Neuronal stem cell (in vitro differentiated cells): ENCODE measurements around the gene HOXA6.

Experiments
- DNase-seq: peaks from one replicate; pipeline ENCODE4 v3.0.0-alpha.2; 2013; ENCODE audit warnings: low spot score
- H2AFZ ChIP-seq: one replicate; pipeline ENCODE4 v1.6.1; 2013; ENCODE audit warnings: mild to moderate bottlenecking, low read length, inconsistent platforms
- H2AK5ac ChIP-seq: 2 replicates; pipeline ENCODE4 v1.6.1; 2013; ENCODE audit warnings: low read depth, mild to moderate bottlenecking, inconsistent platforms, low read length, moderate library complexity, mixed read lengths
- H2BK120ac ChIP-seq: 2 replicates; pipeline ENCODE4 v1.6.1; 2013; ENCODE audit warnings: low read depth, mild to moderate bottlenecking, inconsistent platforms, low read length, moderate library complexity, mixed read lengths
- H2BK12ac ChIP-seq: one replicate; pipeline ENCODE4 v1.6.1; 2013; ENCODE audit warnings: low read length, inconsistent platforms
- H2BK15ac ChIP-seq: 2 replicates; pipeline ENCODE4 v1.6.1; 2013; ENCODE audit warnings: mild to moderate bottlenecking, low read length, inconsistent platforms, mixed read lengths
- H2BK5ac ChIP-seq: one replicate; pipeline ENCODE4 v1.6.1; 2013; ENCODE audit warnings: inconsistent platforms, mild to moderate bottlenecking, low read length, moderate library complexity
- H3K14ac ChIP-seq: one replicate; pipeline ENCODE4 v1.6.1; 2013; ENCODE audit warnings: low read length, inconsistent platforms
- H3K18ac ChIP-seq: 2 replicates; pipeline ENCODE4 v1.6.1; 2013; ENCODE audit warnings: low read length, inconsistent platforms
- H3K23ac ChIP-seq: 2 replicates; pipeline ENCODE4 v1.6.1; 2013; ENCODE audit warnings: low read depth, mild to moderate bottlenecking, mixed read lengths, low read length, inconsistent platforms; ENCODE audit not compliant: poor library complexity
- H3K27ac ChIP-seq: replicated peaks from 3 replicates; pipeline ENCODE4 v1.5.1; 2013; ENCODE audit warnings: low read length, inconsistent platforms
- H3K27me3 ChIP-seq, 3 experiments: 2 replicates each; pipeline ENCODE4 v1.6.1; 2013; ENCODE audit warnings: low read length in 3 of 3, mild to moderate bottlenecking in 2 of 3, inconsistent platforms in 1 of 3, low read depth in 1 of 3, mixed read lengths in 1 of 3, moderate library complexity in 1 of 3; ENCODE audit not compliant: control insufficient read depth in 3 of 3, insufficient read depth in 3 of 3
- H3K36me3 ChIP-seq, 2 donors: replicated peaks in 1 of 2; 2 replicates each; pipeline ENCODE4 v1.6.1; 2013; ENCODE audit warnings: low read length in 2 of 2; ENCODE audit not compliant: control insufficient read depth in 2 of 2, insufficient read depth in 2 of 2
- H3K4ac ChIP-seq: 2 replicates; pipeline ENCODE4 v1.6.1; 2013; ENCODE audit warnings: inconsistent platforms, mild to moderate bottlenecking, low read length, moderate library complexity
- H3K4me1 ChIP-seq, 2 donors: 1 replicate in 1 of 2; 2 replicates in 1 of 2; pipeline ENCODE4 v1.6.1; 2013; ENCODE audit warnings: low read length in 2 of 2, low read depth in 1 of 2; ENCODE audit not compliant: control insufficient read depth in 2 of 2, insufficient read depth in 1 of 2
- H3K4me2 ChIP-seq: one replicate; pipeline ENCODE4 v1.6.1; 2013; ENCODE audit warnings: mild to moderate bottlenecking, low read length, inconsistent platforms; ENCODE audit not compliant: insufficient read depth, poor library complexity, severe bottlenecking
- H3K4me3 ChIP-seq, 2 donors: 2 replicates each; pipeline ENCODE4 v1.5.1; 2013; ENCODE audit warnings: low read length in 2 of 2, mild to moderate bottlenecking in 2 of 2, inconsistent platforms in 1 of 2, moderate library complexity in 1 of 2
- H3K79me1 ChIP-seq: one replicate; pipeline ENCODE4 v1.6.1; 2013; ENCODE audit warnings: low read depth, mild to moderate bottlenecking, inconsistent platforms, low read length, moderate library complexity
- H3K9ac ChIP-seq: one replicate; pipeline ENCODE4 v1.6.1; 2013; ENCODE audit warnings: mild to moderate bottlenecking, low read depth, low read length, inconsistent platforms; ENCODE audit not compliant: poor library complexity
- H3K9me3 ChIP-seq, 2 donors: replicated peaks in 1 of 2; 2 replicates each; pipeline versions ENCODE3 to v1.6.1; 2013; ENCODE audit warnings: low read length in 2 of 2, mild to moderate bottlenecking in 2 of 2, inconsistent platforms in 1 of 2, low read depth in 1 of 2, mixed read lengths in 1 of 2, moderate library complexity in 1 of 2; ENCODE audit not compliant: control insufficient read depth in 2 of 2, insufficient read depth in 1 of 2
- H4K8ac ChIP-seq: one replicate; pipeline ENCODE4 v1.6.1; 2013; ENCODE audit warnings: low read depth, mild to moderate bottlenecking, inconsistent platforms, low read length, moderate library complexity
- H4K91ac ChIP-seq: one replicate; pipeline ENCODE4 v1.6.1; 2013; ENCODE audit warnings: low read length, low read depth, mild to moderate bottlenecking, inconsistent platforms; ENCODE audit not compliant: poor library complexity
- WGBS, 2 donors: extraction: QIAGEN DNeasy Blood & Tissue Kit; methylation state at CpG; one replicate each; pipeline ENCODE4 v1.1.7; 2013; ENCODE audit warnings: missing lambda C conversion rate in 2 of 2, mixed read lengths in 1 of 2; ENCODE audit not compliant: insufficient read length in 2 of 2, insufficient replicate concordance in 1 of 2; ENCODE audit errors: extremely low coverage in 2 of 2; 5-methylcytosine and 5-hydroxymethylcytosine counted together

Gene HOXA6

GRCh38 chr7:27156508-27156898 is 8.9 kb upstream of the HOXA6 start, which contains the start of gene HOXA7:
Gene HOXA7, minus strand, starts transcription at chr7:27156675. Its CDS starts 130 bp downstream, at chr7:27156545.
- H3K18ac ChIP-seq, result no peak within 1 kb of the TSS
- no peak within 1 kb of the TSS for H3K4ac ChIP-seq
- no peak within 1 kb of the TSS for H3K23ac ChIP-seq
- H2BK5ac ChIP-seq, result no peak within 1 kb of the TSS
- H2BK12ac ChIP-seq, result no peak within 1 kb of the TSS
- DNase-seq, result no peak
- H4K8ac ChIP-seq, result no peak within 1 kb of the TSS
- no peak within 1 kb of the TSS for H3K27ac ChIP-seq
- no CpG with 5 or more reads among the region's 33 CpGs for WGBS, 2 donors
- H3K36me3 ChIP-seq, result no peaks in the 10 kb centered on the region
- peak within 1 kb of the TSS; percentile 23 for H3K4me2 ChIP-seq
- peak within 1 kb of the TSS in 1 of 2 donors; percentile 26 for H3K4me3 ChIP-seq
- H2AK5ac ChIP-seq, result no peak within 1 kb of the TSS
- no peaks in the 10 kb centered on the region for H3K4me1 ChIP-seq
- peaks cover 81 to 99% (median 94%) of the 10 kb centered on the region in 3 experiments for H3K27me3 ChIP-seq
- H3K9ac ChIP-seq, result no peak within 1 kb of the TSS
- peak within 1 kb of the TSS; percentile 79 for H2AFZ ChIP-seq
- no peak within 1 kb of the TSS for H4K91ac ChIP-seq
- H2BK120ac ChIP-seq, result no peak within 1 kb of the TSS
- H3K9me3 ChIP-seq, result peaks cover 25 to 40% of the 10 kb centered on the region in 2 donors
- H2BK15ac ChIP-seq, result no peak within 1 kb of the TSS
- H3K79me1 ChIP-seq, result no peaks in the 10 kb centered on the region
- H3K14ac ChIP-seq, result no peak within 1 kb of the TSS

GRCh38 chr7:27155816-27156507 is 8.4 kb upstream of the HOXA6 start:
- no peak for DNase-seq
- WGBS, 2 donors, result no CpG with 5 or more reads among the region's 63 CpGs

DNA sequence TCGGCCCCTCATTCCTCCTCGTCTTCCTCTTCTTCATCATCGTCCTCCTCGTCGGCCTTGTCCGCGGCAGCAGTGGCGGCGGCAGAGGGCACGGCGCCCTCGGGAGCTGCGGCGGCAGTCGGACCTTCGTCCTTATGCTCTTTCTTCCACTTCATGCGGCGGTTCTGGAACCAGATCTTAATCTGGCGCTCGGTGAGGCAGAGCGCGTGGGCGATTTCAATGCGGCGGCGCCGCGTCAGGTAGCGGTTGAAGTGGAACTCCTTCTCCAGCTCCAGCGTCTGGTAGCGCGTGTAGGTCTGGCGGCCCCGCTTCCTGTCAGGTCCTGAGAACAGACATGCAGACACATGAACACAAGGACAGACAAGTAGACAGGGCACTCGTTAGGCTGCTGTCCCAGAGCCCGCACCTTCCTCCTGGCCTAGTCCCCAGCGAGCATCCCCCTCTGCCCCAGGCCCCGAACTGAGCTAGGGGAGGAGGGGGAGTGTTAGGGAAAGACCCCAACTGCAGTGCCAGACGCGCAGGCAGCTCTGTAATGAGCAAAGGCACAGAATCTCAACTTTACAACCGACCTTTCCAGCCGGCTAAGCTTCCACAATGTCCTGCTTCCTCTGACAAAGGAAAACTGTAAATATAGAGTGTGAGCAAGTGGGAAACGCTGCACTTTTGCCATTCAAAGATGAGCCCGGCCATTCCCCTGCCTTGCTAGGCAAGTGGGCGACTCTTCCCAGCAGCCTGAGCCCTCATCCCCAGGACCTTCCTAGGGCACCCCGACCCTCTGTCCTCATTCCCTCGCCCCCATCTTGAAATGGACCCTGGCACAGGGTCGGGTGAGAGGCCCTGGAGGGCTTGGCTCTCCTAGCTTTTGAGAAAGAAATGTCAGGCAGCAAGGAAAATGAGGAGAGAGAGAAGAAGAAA is 7.6 kb upstream of the HOXA6 start:
- peaks cover 88 to 100% (median 98%) of the 10 kb centered on the region in 3 experiments for H3K27me3 ChIP-seq
- WGBS, 2 donors, result no CpG with 5 or more reads among the region's 48 CpGs

More at GRCh38 chr7:27155816-27156507, 8.4 kb upstream of the HOXA6 start:
- Histone ChIP-seq H2AK5ac (no peak overlapping the region), H4K8ac (no peak overlapping the region), H3K18ac (no peak overlapping the region), H4K91ac (no peak overlapping the region), H3K9ac (no peak overlapping the region), H3K4me3 (peak overlapping the region in 1 of 2 donors; percentile 26), H3K4me1 (no peaks in the 10 kb centered on the region), H3K4me2 (peak overlapping the region; percentile 23), H3K4ac (no peak overlapping the region), H2BK12ac (no peak overlapping the region), H2BK15ac (no peak overlapping the region), H2AFZ (peak overlapping the region; percentile 79), H3K14ac (no peak overlapping the region), H3K27ac (no peak overlapping the region), H3K9me3 (peaks cover 25 to 44% of the 10 kb centered on the region in 2 donors), H3K79me1 (no peaks in the 10 kb centered on the region), H3K36me3 (no peaks in the 10 kb centered on the region), H2BK5ac (no peak overlapping the region), H3K23ac (no peak overlapping the region), H2BK120ac (no peak overlapping the region), H3K27me3 (peaks cover 86 to 99% (median 96%) of the 10 kb centered on the region in 3 experiments)

DNA sequence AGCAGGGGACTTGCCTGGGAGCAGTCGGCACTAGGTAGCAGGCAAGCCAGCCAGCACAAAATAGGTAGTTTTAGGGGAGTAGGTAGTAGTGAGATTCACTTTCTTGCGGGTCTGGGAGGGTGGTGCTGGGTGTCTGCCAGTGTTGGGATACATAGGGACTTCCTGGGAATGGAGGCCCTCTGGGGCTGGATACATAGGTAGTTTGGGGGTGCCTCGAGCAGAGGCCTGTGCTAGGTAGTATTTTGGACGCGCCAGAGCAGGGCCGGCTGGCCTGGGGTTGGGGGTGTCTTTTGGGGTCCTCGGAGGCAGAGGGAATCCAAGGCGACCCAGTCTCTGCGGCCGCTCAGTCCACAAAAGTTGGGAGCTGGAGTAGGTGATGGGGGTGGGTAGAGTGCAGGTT is 6.8 kb upstream of the HOXA6 start:
- H3K4me1 ChIP-seq, result no peaks in the 10 kb centered on the region
- no peaks in the 10 kb centered on the region for H3K79me1 ChIP-seq
- H3K36me3 ChIP-seq, result no peaks in the 10 kb centered on the region
- H2BK12ac ChIP-seq, result no peak overlapping the region
- no peak overlapping the region for H3K4me2 ChIP-seq
- H3K9me3 ChIP-seq, result peaks cover 17 to 42% of the 10 kb centered on the region in 2 donors
- no peak overlapping the region for H4K8ac ChIP-seq
- no peak overlapping the region for H2BK120ac ChIP-seq
- no peak overlapping the region for H2AFZ ChIP-seq
- H3K23ac ChIP-seq, result no peak overlapping the region
- H3K9ac ChIP-seq, result no peak overlapping the region
- H2BK15ac ChIP-seq, result no peak overlapping the region
- no peak overlapping the region for H3K27ac ChIP-seq
- no peak overlapping the region for H3K4me3 ChIP-seq
- H2AK5ac ChIP-seq, result no peak overlapping the region
- no peak for DNase-seq
- no peak overlapping the region for H3K4ac ChIP-seq
- H2BK5ac ChIP-seq, result no peak overlapping the region
- WGBS, 2 donors, result no CpG with 5 or more reads among the region's 10 CpGs
- no peak overlapping the region for H3K18ac ChIP-seq
- H4K91ac ChIP-seq, result no peak overlapping the region
- peaks cover 86 to 99% (median 98%) of the 10 kb centered on the region in 3 experiments for H3K27me3 ChIP-seq
- no peak overlapping the region for H3K14ac ChIP-seq

More for the DNA sequence above, 7.6 kb upstream of the HOXA6 start:
- no peaks in the 10 kb centered on the region for H3K36me3 ChIP-seq
- H3K79me1 ChIP-seq, result no peaks in the 10 kb centered on the region
- H2AFZ ChIP-seq, result peak overlapping the region; percentile 68
- no peak for DNase-seq
- H3K18ac ChIP-seq, result no peak overlapping the region
- no peak overlapping the region for H3K4me3 ChIP-seq
- H3K9me3 ChIP-seq, result peaks cover 24 to 46% of the 10 kb centered on the region in 2 donors
- no peak overlapping the region for H2BK120ac ChIP-seq
- no peak overlapping the region for H3K14ac ChIP-seq
- H2AK5ac ChIP-seq, result no peak overlapping the region
- no peaks in the 10 kb centered on the region for H3K4me1 ChIP-seq
- no peak overlapping the region for H2BK12ac ChIP-seq
- no peak overlapping the region for H3K4ac ChIP-seq
- H4K8ac ChIP-seq, result no peak overlapping the region
- H3K23ac ChIP-seq, result no peak overlapping the region
- H3K27ac ChIP-seq, result no peak overlapping the region
- no peak overlapping the region for H4K91ac ChIP-seq
- no peak overlapping the region for H3K9ac ChIP-seq
- H2BK15ac ChIP-seq, result no peak overlapping the region
- no peak overlapping the region for H2BK5ac ChIP-seq
- H3K4me2 ChIP-seq, result no peak overlapping the region
